HL-60 (cell line): ENCODE measurements around the gene GID8.

Source experiments
- DNase-seq, 2 experiments: peaks; one replicate each; pipeline ENCODE4 v3.0.0-alpha.2; 2010 to 2020; ENCODE audit warnings: low read depth in 1 of 2, low spot score in 1 of 2
- H3K27ac ChIP-seq: fragments of 250-450 bp; sonication (Bioruptor Pico); replicated peaks from 2 replicates; pipeline ENCODE4 v1.5.1; 2020; ENCODE audit warnings: mild to moderate bottlenecking, moderate library complexity
- H3K27me3 ChIP-seq: fragments of 250-450 bp; sonication (Bioruptor Pico); 2 replicates; pipeline ENCODE4 v1.5.1; 2021; ENCODE audit warnings: mild to moderate bottlenecking, moderate library complexity; ENCODE audit not compliant: insufficient read depth, poor library complexity, severe bottlenecking
- H3K4me3 ChIP-seq: replicated peaks from 2 replicates; pipeline ENCODE4 v1.5.1; 2011; ENCODE audit warnings: mild to moderate bottlenecking, control low read depth, low read length; ENCODE audit not compliant: insufficient read depth
- CTCF ChIP-seq: IDR thresholded peaks from one replicate; pipeline ENCODE4 v1.5.1; 2011; ENCODE audit warnings: low read length, control low read depth, inconsistent platforms; ENCODE audit not compliant: insufficient read depth
- GABPA ChIP-seq: IDR thresholded peaks from 2 replicates; pipeline ENCODE4 v1.6.1; 2012; ENCODE audit warnings: low read depth
- POLR2AphosphoS5 ChIP-seq: IDR thresholded peaks from 2 replicates; pipeline ENCODE4 v1.6.1; 2012; ENCODE audit warnings: low read depth
- REST ChIP-seq: IDR thresholded peaks from 2 replicates; pipeline ENCODE4 v1.6.1; 2012; ENCODE audit warnings: low read depth; ENCODE audit not compliant: insufficient replicate concordance
- SPI1 ChIP-seq: IDR thresholded peaks from 2 replicates; pipeline ENCODE4 v1.6.1; 2012; ENCODE audit warnings: low read depth, mild to moderate bottlenecking, borderline replicate concordance

GID8 gene

GRCh38 chr20:62910217-62910766 lies 27.7 kb upstream of the GID8 start:
- Histone ChIP-seq H3K27ac (no peak overlapping the region), H3K4me3 (no peak overlapping the region), H3K27me3 (no peaks in the 10 kb centered on the region)
- TF ChIP-seq REST, result no peak
- no peak for TF ChIP-seq GABPA
- TF ChIP-seq CTCF, result no peak
- no peak for TF ChIP-seq SPI1
- peak; percentile 40; the same call in 1 of the 2 replicates for TF ChIP-seq POLR2AphosphoS5
- no peak for DNase-seq

- H3K4me3 ChIP-seq, result no peak overlapping the region
- DNase-seq, result no peak
- H3K27me3 ChIP-seq, result no peaks in the 10 kb centered on the region
- no peak overlapping the region for H3K27ac ChIP-seq
- TF ChIP-seq POLR2AphosphoS5 (no peak), SPI1 (no peak), CTCF (no peak), REST (no peak), GABPA (no peak)
Observed at GRCh38 chr20:62910777-62911497, 27.0 kb upstream of the GID8 start.

- no peaks in the 10 kb centered on the region for H3K27me3 ChIP-seq
- no peak for DNase-seq
- no peak overlapping the region for H3K4me3 ChIP-seq
- TF ChIP-seq REST (no peak), CTCF (no peak), SPI1 (no peak), POLR2AphosphoS5 (no peak), GABPA (no peak)
- H3K27ac ChIP-seq, result no peak overlapping the region
Observed at GRCh38 chr20:62911701-62912280, 26.2 kb upstream of the GID8 start.
